A673 (cell line): Measurements from ENCODE around the gene ATP11C. TPM values are rescaled to one million over a fixed set of nuclear protein-coding genes. Genes with fewer than 3 reads are reported as not detected.

Experiments
- BruUV-seq: library from RNA; stranded (reverse); fragments of 400-500 nt; replicated peaks from 2 replicates; lab custom pipeline; 2021; lab: Mats Ljungman, UMichigan
- CTCF ChIA-PET: fragments of 300-600 bp; sonication (Branson Sonifier 250); formaldehyde crosslinking; loops from one replicate; lab custom pipeline; 2022; ENCODE audit warnings: antibody characterized with exemption; lab: Charles Lee
- POLR2A ChIA-PET: fragments of 300-600 bp; sonication (Branson Sonifier 250); formaldehyde crosslinking; loops from one replicate; lab custom pipeline; 2022; ENCODE audit warnings: antibody characterized with exemption; ENCODE audit not compliant: low non-redundant PET; lab: Charles Lee
- DNase-seq: peaks from one replicate; pipeline ENCODE4 v3.0.0-alpha.2; 2015; ENCODE audit warnings: low spot score
- H3K27ac ChIP-seq: fragments of 200-600 bp; sonication (generic); 2 replicates; pipeline ENCODE4 v1.5.1; 2016; ENCODE audit warnings: mixed run types, low read depth, mild to moderate bottlenecking, mixed read lengths, antibody characterized with exemption, low read length; ENCODE audit not compliant: poor library complexity, severe bottlenecking
- H3K27me3 ChIP-seq: fragments of 200-600 bp; sonication (generic); replicated peaks from 2 replicates; pipeline ENCODE4 v1.6.1; 2017; ENCODE audit warnings: mixed run types, low read depth, mild to moderate bottlenecking, mixed read lengths, antibody characterized with exemption, low read length; ENCODE audit not compliant: insufficient read depth, poor library complexity
- H3K36me3 ChIP-seq: fragments of 200-600 bp; sonication (generic); 2 replicates; pipeline ENCODE4 v1.6.1; 2016; ENCODE audit warnings: mixed run types, mild to moderate bottlenecking, mixed read lengths, antibody characterized with exemption, low read length; ENCODE audit not compliant: insufficient read depth, poor library complexity, severe bottlenecking
- H3K4me1 ChIP-seq: fragments of 200-600 bp; sonication (generic); 2 replicates; pipeline ENCODE4 v1.6.1; 2017; ENCODE audit warnings: mixed run types, mild to moderate bottlenecking, mixed read lengths, antibody characterized with exemption, low read length; ENCODE audit not compliant: insufficient read depth, poor library complexity, severe bottlenecking
- H3K4me3 ChIP-seq: fragments of 200-600 bp; sonication (generic); 2 replicates; pipeline ENCODE4 v1.5.1; 2016; ENCODE audit warnings: low read depth, mixed run types, mild to moderate bottlenecking, mixed read lengths, low read length; ENCODE audit not compliant: poor library complexity, severe bottlenecking
- H3K9me3 ChIP-seq: fragments of 200-600 bp; sonication (generic); 2 replicates; pipeline ENCODE4 v1.6.1; 2016; ENCODE audit warnings: mixed run types, low read depth, mild to moderate bottlenecking, mixed read lengths, antibody characterized with exemption, low read length; ENCODE audit not compliant: poor library complexity, severe bottlenecking
- CTCF ChIP-seq: fragments of 300-800, 200-600 bp; sonication (generic); conservative IDR thresholded peaks from 2 replicates; pipeline ENCODE4 v1.5.1; 2017; ENCODE audit warnings: low read depth, mild to moderate bottlenecking, antibody characterized with exemption, low read length, moderate library complexity, mixed read lengths
- EZH2 ChIP-seq: fragments of 200-600 bp; sonication (generic); IDR thresholded peaks from 2 replicates; pipeline ENCODE4 v1.6.1; 2017; ENCODE audit warnings: borderline replicate concordance, low read depth, mild to moderate bottlenecking, mixed read lengths, antibody characterized with exemption, low read length; ENCODE audit not compliant: poor library complexity, severe bottlenecking
- intact Hi-C: fragments of 100-400 bp; cut with micrococcal nuclease; formaldehyde crosslinking; loops from one replicate; pipeline ENCODE4 v1.10.0; 2022; ENCODE audit not compliant: unreplicated experiment
- total RNA-seq: library from RNA; stranded (reverse); gene quantifications from 2 replicates; pipeline ENCODE4 v1.2.3, GENCODE V29; 2021

Gene ATP11C
- total RNA-seq, 1 experiment from 2014 or later, result 93.1 TPM

GRCh38 chrX:139795196-139795595 lies 137.7 kb downstream of the ATP11C start:
- no peak for DNase-seq
- CTCF ChIA-PET, result no interaction called here
- H3K27ac ChIP-seq, result no peak overlapping the region
- no peaks in the 10 kb centered on the region for H3K4me1 ChIP-seq
- no TSS peak for BruUV-seq
- intact Hi-C loops, result no loop called here
- TF ChIP-seq EZH2, result no peak
- no peak for TF ChIP-seq CTCF
- no peaks in the 10 kb centered on the region for H3K27me3 ChIP-seq
- POLR2A ChIA-PET, result no interaction called here
- peaks cover 20% of the 10 kb centered on the region for H3K36me3 ChIP-seq
- no peak overlapping the region for H3K4me3 ChIP-seq
- no peaks in the 10 kb centered on the region for H3K9me3 ChIP-seq

- no TSS peak for BruUV-seq
- Histone ChIP-seq H3K27me3 (no peaks in the 10 kb centered on the region), H3K27ac (no peak overlapping the region), H3K9me3 (no peaks in the 10 kb centered on the region), H3K36me3 (peaks cover 21% of the 10 kb centered on the region), H3K4me1 (no peaks in the 10 kb centered on the region), H3K4me3 (no peak overlapping the region)
- ChIA-PET CTCF (no interaction called here), POLR2A (no interaction called here)
- TF ChIP-seq EZH2 (no peak), CTCF (no peak)
- DNase-seq, result no peak
- intact Hi-C loops, result no loop called here
Measured at GRCh38 chrX:139787601-139788000, 145.3 kb downstream of the ATP11C start.

GRCh38 chrX:139784807-139785206 lies 148.0 kb downstream of the ATP11C start:
- Histone ChIP-seq H3K36me3 (peaks cover 25% of the 10 kb centered on the region), H3K4me3 (no peak overlapping the region), H3K27me3 (no peaks in the 10 kb centered on the region), H3K4me1 (no peaks in the 10 kb centered on the region), H3K9me3 (no peaks in the 10 kb centered on the region), H3K27ac (no peak overlapping the region)
- intact Hi-C loops, result no loop called here
- CTCF ChIA-PET, result no interaction called here
- no TSS peak for BruUV-seq
- POLR2A ChIA-PET, result no interaction called here
- DNase-seq, result no peak
- no peak for TF ChIP-seq EZH2
- TF ChIP-seq CTCF, result no peak
